ENCODE data around the gene OSBPL6.

DNA sequence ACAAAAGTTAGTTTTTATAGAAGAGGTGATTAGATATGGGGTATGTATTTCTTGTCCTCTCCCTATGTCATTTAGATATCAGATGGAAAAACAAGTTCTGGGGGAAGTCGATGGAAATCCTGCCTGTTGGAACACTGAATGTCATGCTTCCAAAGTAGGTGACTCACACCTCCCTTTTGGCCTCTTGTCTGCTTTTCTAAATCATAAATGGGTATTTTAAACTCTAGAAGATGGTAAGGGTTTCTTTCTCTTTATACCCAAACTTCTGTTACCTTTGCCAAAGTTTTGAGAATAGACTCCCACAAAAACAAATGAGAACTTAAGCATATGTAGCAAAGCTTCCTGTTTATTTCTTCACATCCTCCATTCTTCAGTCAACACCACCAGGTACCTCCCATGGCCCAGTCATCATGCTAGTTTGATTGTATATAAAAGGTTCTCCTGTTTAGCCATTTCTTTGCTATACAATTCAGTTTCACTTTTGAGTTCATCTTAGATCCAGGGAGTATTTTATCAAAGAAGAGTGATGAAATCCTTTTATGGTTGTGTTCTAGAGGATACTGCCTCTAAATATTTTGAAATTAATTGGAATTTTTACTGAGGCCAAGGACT lies 192.8 kb downstream of the OSBPL6 start:
- TF ChIP-seq CTCF (IDR thresholded peaks at IDR 0.05 in 8 of 11, conservative IDR thresholded peaks at IDR 0.05 in 3 of 11) (no peak), POLR2AphosphoS5 (IDR thresholded peaks at IDR 0.05) (no peak)
